ENCODE measurements around the gene VDR. TPM values are rescaled to one million over a fixed set of nuclear protein-coding genes. Genes with fewer than 3 reads are reported as not detected.
A peak's percentile ranks its signal among the peaks of the same experiment; 100 is the strongest.

Gene VDR
- total RNA-seq, 4 donors from 2014 or later: 3.5 to 5.2 (median 3.9) TPM

DNA sequence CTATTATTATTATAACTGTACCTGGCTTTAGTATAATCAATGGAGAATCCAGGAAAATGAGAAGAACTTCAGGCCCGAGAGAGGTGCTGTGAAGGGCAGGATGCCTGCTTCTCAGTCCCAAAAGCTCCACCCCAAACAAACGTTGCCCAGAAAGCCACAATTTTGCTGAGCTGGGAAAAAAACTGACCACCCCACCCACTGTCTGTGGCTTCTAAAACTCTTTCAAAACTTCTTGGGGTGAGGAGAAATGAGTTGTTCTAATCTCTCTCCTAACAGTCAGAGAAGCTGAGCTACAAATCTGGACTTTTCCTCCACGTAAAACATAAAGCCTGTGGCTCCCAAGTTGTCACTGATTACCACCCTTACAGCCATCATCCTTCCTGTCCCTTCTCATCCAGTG, 13.4 kb downstream of the VDR start:
- Histone ChIP-seq H3K4me3 (replicated peaks in 1 of 3) (no peak overlapping the region), H3K4me1 (peaks cover 0 to 5% of the 10 kb centered on the region in 2 donors), H3K9me3 (no peaks in the 10 kb centered on the region), H3K27ac (no peak overlapping the region), H3K36me3 (no peaks in the 10 kb centered on the region), H3K27me3 (no peaks in the 10 kb centered on the region)
- intact Hi-C loops (cut with DNase I): no loop called here
- no peak for DNase-seq
- 59 to 71% methylated on average over 3 of the region's 3 CpGs for WGBS, 2 donors
- no peak for TF ChIP-seq POLR2A (IDR thresholded peaks at IDR 0.05)
- TF ChIP-seq, protein P1, sequence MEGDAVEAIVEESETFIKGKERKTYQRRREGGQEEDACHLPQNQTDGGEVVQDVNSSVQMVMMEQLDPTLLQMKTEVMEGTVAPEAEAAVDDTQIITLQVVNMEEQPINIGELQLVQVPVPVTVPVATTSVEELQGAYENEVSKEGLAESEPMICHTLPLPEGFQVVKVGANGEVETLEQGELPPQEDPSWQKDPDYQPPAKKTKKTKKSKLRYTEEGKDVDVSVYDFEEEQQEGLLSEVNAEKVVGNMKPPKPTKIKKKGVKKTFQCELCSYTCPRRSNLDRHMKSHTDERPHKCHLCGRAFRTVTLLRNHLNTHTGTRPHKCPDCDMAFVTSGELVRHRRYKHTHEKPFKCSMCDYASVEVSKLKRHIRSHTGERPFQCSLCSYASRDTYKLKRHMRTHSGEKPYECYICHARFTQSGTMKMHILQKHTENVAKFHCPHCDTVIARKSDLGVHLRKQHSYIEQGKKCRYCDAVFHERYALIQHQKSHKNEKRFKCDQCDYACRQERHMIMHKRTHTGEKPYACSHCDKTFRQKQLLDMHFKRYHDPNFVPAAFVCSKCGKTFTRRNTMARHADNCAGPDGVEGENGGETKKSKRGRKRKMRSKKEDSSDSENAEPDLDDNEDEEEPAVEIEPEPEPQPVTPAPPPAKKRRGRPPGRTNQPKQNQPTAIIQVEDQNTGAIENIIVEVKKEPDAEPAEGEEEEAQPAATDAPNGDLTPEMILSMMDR (IDR thresholded peaks at IDR 0.05): no peak

DNA sequence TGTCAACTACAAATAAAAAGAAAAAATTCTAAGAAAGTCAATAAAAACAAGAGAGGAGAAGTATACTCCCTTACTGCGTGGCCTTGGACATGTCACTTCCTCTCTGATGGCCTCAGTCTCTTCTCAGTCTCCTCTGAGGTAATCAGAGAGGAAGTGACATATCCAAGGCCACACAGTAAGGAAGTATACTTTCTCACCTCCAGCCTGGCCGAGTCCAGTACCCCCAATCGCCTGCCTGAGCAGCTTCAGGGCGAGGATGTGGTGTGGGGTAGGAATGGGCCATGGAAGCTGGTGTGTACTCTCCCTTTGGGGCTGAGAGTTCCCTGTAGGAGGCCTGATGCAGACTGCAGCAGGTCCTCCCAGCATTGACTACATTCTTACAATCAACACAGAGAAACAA, 15.8 kb downstream of the VDR start:
- H3K4me3 ChIP-seq (replicated peaks in 1 of 3): no peak overlapping the region
- 86 to 89% methylated on average over 4 of the region's 4 CpGs for WGBS, 2 donors
- intact Hi-C loops (cut with DNase I): no loop called here
- H3K27me3 ChIP-seq: no peaks in the 10 kb centered on the region
- H3K9me3 ChIP-seq: no peaks in the 10 kb centered on the region
- TF ChIP-seq POLR2A (IDR thresholded peaks at IDR 0.05): no peak
- TF ChIP-seq, protein P1 (IDR thresholded peaks at IDR 0.05): no peak
- no peak for DNase-seq
- H3K27ac ChIP-seq: no peak overlapping the region
- no peaks in the 10 kb centered on the region for H3K36me3 ChIP-seq
- peaks cover 0 to 11% of the 10 kb centered on the region in 2 donors for H3K4me1 ChIP-seq

DNA sequence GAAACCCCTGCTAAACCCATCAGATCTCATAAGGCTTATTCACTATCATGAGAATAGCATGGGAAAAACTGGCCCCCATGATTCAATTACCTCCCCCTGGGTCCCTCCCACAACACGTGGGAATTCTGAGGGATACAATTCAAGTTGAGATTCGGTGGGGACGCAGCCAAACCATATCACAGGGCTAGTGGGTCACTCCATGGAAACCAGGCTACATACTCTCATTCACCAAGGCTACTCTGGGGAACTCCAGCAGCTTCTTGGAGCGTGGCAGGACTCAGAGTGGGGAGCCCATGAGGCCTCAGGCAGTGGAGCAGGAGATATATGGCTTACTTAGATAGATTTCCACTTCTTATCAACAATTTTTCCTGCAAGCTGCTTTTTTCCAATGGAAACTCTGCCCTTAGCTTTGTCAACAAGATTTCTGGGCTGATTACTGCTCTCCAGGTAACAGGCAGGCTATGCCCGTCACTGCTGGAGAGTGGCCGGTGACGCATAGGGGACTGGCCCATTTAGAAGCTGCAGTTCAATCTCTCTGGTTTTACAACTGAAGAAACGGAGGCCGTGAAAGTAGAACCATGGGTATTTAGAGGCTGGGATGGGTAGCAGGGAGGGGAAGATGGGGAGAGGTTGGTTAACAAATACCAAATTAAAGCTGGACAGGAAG, 16.5 kb downstream of the VDR start:
- peak; percentile 41 to 47 for DNase-seq
- peaks cover 0 to 14% of the 10 kb centered on the region in 2 donors for H3K4me1 ChIP-seq
- no peak for TF ChIP-seq POLR2A (IDR thresholded peaks at IDR 0.05)
- TF ChIP-seq, protein P1 (IDR thresholded peaks at IDR 0.05): no peak
- no peaks in the 10 kb centered on the region for H3K27me3 ChIP-seq
- no peak overlapping the region for H3K4me3 ChIP-seq (replicated peaks in 1 of 3)
- intact Hi-C loops (cut with DNase I): no loop called here
- no peaks in the 10 kb centered on the region for H3K9me3 ChIP-seq
- no peaks in the 10 kb centered on the region for H3K36me3 ChIP-seq
- no peak overlapping the region for H3K27ac ChIP-seq
- 53 to 68% methylated on average over 9 of the region's 9 CpGs for WGBS, 2 donors

DNA sequence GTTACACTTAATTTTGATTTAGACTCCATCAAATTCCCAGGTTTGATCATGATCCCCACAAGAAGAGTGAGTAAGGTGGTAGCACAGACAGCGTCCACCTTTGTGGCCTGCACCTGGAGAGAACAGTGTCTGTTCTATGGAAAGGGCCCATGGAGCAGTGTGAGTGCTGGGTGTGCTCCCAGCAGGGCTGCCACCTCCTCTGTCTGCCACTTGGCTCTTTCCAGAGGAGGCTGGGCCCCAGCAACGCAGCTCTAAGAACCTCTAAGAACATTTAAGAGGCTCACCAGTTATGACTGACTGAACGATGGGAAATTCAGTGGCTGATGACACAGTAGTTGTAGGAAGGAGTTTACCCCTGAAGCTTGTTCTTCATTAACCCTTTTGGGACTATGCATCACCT, 17.3 kb downstream of the VDR start:
- intact Hi-C loops (cut with DNase I): no loop called here
- H3K9me3 ChIP-seq: no peaks in the 10 kb centered on the region
- H3K4me1 ChIP-seq: peaks cover 0 to 22% of the 10 kb centered on the region in 2 donors
- DNase-seq: peak; percentile 30 to 35
- H3K27ac ChIP-seq: no peak overlapping the region
- no peak overlapping the region for H3K4me3 ChIP-seq (replicated peaks in 1 of 3)
- H3K27me3 ChIP-seq: no peaks in the 10 kb centered on the region
- no peak for TF ChIP-seq POLR2A (IDR thresholded peaks at IDR 0.05)
- TF ChIP-seq, protein P1 (IDR thresholded peaks at IDR 0.05): no peak
- no peaks in the 10 kb centered on the region for H3K36me3 ChIP-seq
- 40 to 45% methylated on average over 3 of the region's 3 CpGs for WGBS, 2 donors

DNA sequence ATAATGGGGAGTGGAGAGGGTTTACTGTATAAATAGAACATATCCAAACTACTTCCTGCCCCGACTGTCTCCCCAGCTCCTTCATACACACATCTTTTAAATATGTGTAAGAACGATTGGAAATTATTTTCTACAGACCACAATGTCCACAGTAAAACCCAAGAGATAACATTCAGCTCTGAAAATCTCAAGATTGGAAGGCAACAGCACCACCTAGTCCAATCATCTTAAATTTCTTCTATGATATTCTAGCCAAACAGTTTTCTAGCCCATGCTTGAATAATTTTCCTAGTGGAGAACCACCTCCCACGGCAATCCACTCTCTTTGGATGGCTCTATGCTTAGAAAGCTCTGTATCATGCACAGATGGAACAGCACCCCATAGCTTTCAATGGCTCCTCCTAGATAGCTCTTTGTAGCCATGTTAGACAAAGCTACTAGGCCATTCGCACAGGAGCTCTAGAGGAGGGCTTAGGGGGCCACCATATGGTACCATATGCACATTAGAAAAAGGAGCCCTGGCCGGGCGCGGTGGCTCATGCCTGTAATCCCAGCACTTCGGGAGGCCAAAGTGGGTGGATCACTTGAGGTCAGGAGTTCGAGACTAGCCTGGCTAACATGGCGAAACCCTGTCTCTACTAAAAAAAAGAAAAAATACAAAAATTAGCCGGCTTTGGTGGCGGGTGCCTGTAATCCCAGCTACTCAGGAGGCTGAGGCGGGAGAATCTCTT, 18.1 kb downstream of the VDR start:
- H3K9me3 ChIP-seq: no peaks in the 10 kb centered on the region
- H3K4me3 ChIP-seq (replicated peaks in 1 of 3): no peak overlapping the region
- intact Hi-C loops (cut with DNase I): no loop called here
- TF ChIP-seq, protein P1 (IDR thresholded peaks at IDR 0.05): peak in 3 of 6 experiments; percentile 13 to 36 (median 18)
- TF ChIP-seq POLR2A (IDR thresholded peaks at IDR 0.05): no peak
- H3K4me1 ChIP-seq: peaks cover 0 to 28% of the 10 kb centered on the region in 2 donors
- no peak overlapping the region for H3K27ac ChIP-seq
- DNase-seq: no peak
- H3K27me3 ChIP-seq: no peaks in the 10 kb centered on the region
- no peaks in the 10 kb centered on the region for H3K36me3 ChIP-seq
- WGBS, 2 donors: 82% methylated on average over 13 of the region's 13 CpGs
